ENCODE results near the gene EBF4.
"Not testable (repeated sequence)": the region's sequence is repeated elsewhere in the genome, so short reads cannot be mapped to it uniquely, and the experiment has no call there.

Gene EBF4

GRCh38 chr20:2693286-2694007, 867 bp downstream of the EBF4 start:
- H3K27ac ChIP-seq: no peak overlapping the region
- TF ChIP-seq ZFX (IDR thresholded peaks at IDR 0.05): no peak
- TF ChIP-seq CTCF (conservative IDR thresholded peaks at IDR 0.05): no peak

- H3K27ac ChIP-seq: no peak overlapping the region
- TF ChIP-seq ZFX (IDR thresholded peaks at IDR 0.05): no peak
- TF ChIP-seq CTCF (conservative IDR thresholded peaks at IDR 0.05): no peak
Measured at GRCh38 chr20:2694008-2694471, 1.5 kb downstream of the EBF4 start.

GRCh38 chr20:2694519-2694918, 1.9 kb downstream of the EBF4 start:
- no peak for TF ChIP-seq ZFX (IDR thresholded peaks at IDR 0.05)
- no peak for TF ChIP-seq CTCF (conservative IDR thresholded peaks at IDR 0.05)
- no peak overlapping the region for H3K27ac ChIP-seq

GRCh38 chr20:2695206-2695983, 2.8 kb downstream of the EBF4 start:
- H3K27ac ChIP-seq: no peak overlapping the region
- TF ChIP-seq CTCF (conservative IDR thresholded peaks at IDR 0.05) (no peak), ZFX (IDR thresholded peaks at IDR 0.05) (no peak)

- H3K27ac ChIP-seq: not testable (repeated sequence)
Measured at GRCh38 chr20:2695984-2696525, 3.5 kb downstream of the EBF4 start.

- no peak overlapping the region for H3K27ac ChIP-seq
- TF ChIP-seq CTCF (conservative IDR thresholded peaks at IDR 0.05): no peak
- TF ChIP-seq ZFX (IDR thresholded peaks at IDR 0.05): no peak
Measured at GRCh38 chr20:2696646-2697045, 4.1 kb downstream of the EBF4 start.

- H3K27ac ChIP-seq: no peak overlapping the region
- TF ChIP-seq ZFX (IDR thresholded peaks at IDR 0.05) (no peak), CTCF (conservative IDR thresholded peaks at IDR 0.05) (no peak)
Measured at GRCh38 chr20:2697768-2698167, 5.2 kb downstream of the EBF4 start.

Measured in C4-2B (cell line).